ENCODE results near the gene CAMTA1. TPM values are rescaled to one million over a fixed set of nuclear protein-coding genes. Genes with fewer than 3 reads are reported as not detected.

Gene CAMTA1
- total RNA-seq, 1 donor from 2014 or later = 62.9 TPM

DNA sequence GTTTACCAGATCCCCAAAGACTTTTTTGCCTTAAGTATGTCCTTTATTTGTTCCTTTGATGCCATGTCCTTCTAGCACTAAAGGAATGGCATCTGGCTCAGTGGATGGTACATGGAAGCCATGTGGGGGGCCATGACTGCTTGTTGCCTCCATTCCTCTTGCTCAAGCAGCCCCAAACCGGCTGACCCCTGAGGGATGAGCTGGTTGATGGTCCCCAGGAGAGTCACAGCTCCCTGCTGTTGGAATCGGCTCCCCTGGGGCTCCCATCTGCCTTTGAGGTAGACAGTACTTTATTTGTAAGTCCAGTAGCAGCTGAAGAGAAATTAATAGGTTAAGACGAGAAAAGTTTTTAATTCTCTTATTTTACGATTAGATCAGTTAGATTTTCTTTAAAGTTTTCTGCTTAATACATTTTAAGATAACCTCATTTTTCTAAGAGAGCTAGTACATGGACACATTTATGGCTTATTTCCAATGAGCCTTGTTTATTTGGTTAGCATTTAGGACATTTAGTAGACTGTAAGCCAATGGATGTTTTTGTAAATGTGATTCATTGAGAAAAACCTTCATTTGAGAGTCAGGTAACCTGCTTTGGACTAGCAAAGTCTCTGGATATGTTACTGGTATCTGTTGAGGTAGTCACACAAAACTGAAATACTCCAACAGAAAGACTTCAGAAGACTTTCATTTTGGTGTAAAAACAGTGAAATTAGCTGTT lies 88.2 kb downstream of the CAMTA1 start:
- Histone ChIP-seq H3K4me1 (peaks cover 49% of the 10 kb centered on the region), H3K36me3 (no peaks in the 10 kb centered on the region), H3K9me3 (no peaks in the 10 kb centered on the region), H3K27me3 (no peaks in the 10 kb centered on the region), H3K27ac (no peak overlapping the region), H3K4me3 (no peak overlapping the region)
- intact Hi-C loops (cut with DNase I) = no loop called here
- no peak for DNase-seq (ENCODE audit: extremely low spot score in 2 of 2)
- TF ChIP-seq, protein P1, sequence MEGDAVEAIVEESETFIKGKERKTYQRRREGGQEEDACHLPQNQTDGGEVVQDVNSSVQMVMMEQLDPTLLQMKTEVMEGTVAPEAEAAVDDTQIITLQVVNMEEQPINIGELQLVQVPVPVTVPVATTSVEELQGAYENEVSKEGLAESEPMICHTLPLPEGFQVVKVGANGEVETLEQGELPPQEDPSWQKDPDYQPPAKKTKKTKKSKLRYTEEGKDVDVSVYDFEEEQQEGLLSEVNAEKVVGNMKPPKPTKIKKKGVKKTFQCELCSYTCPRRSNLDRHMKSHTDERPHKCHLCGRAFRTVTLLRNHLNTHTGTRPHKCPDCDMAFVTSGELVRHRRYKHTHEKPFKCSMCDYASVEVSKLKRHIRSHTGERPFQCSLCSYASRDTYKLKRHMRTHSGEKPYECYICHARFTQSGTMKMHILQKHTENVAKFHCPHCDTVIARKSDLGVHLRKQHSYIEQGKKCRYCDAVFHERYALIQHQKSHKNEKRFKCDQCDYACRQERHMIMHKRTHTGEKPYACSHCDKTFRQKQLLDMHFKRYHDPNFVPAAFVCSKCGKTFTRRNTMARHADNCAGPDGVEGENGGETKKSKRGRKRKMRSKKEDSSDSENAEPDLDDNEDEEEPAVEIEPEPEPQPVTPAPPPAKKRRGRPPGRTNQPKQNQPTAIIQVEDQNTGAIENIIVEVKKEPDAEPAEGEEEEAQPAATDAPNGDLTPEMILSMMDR (IDR thresholded peaks at IDR 0.05) = no peak
- TF ChIP-seq POLR2AphosphoS5 (IDR thresholded peaks at IDR 0.05; ENCODE audit: insufficient read depth in 1 of 2, low read depth in 1 of 2) = no peak
- TF ChIP-seq POLR2A (IDR thresholded peaks at IDR 0.05) = no peak

DNA sequence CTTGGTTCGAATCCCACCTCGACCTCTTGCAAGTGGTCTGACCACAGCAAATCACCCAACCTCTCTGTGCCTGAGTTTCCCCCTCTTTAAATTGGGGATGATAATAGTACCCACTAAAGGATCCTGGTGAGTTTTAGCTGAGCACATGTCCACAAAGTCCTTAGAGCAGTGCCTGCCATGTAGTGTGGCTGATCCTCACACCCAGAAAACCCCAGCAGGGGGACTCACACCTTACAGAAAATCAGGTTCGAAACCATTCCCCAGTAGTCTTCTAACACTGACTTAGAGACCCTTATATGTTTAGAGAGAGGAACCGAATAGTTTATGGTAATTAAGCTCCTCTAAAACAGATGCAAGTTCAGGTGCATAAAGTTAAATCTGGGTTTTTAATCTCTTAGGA lies 89.0 kb downstream of the CAMTA1 start:
- H3K36me3 ChIP-seq = no peaks in the 10 kb centered on the region
- no peaks in the 10 kb centered on the region for H3K27me3 ChIP-seq
- H3K27ac ChIP-seq = no peak overlapping the region
- no peaks in the 10 kb centered on the region for H3K9me3 ChIP-seq
- TF ChIP-seq POLR2AphosphoS5 (IDR thresholded peaks at IDR 0.05; ENCODE audit: insufficient read depth in 1 of 2, low read depth in 1 of 2) = no peak
- no peak for TF ChIP-seq POLR2A (IDR thresholded peaks at IDR 0.05)
- TF ChIP-seq, protein P1 (IDR thresholded peaks at IDR 0.05) = no peak
- no peak for DNase-seq (ENCODE audit: extremely low spot score in 2 of 2)
- peaks cover 40% of the 10 kb centered on the region for H3K4me1 ChIP-seq
- H3K4me3 ChIP-seq = no peak overlapping the region
- intact Hi-C loops (cut with DNase I) = no loop called here

DNA sequence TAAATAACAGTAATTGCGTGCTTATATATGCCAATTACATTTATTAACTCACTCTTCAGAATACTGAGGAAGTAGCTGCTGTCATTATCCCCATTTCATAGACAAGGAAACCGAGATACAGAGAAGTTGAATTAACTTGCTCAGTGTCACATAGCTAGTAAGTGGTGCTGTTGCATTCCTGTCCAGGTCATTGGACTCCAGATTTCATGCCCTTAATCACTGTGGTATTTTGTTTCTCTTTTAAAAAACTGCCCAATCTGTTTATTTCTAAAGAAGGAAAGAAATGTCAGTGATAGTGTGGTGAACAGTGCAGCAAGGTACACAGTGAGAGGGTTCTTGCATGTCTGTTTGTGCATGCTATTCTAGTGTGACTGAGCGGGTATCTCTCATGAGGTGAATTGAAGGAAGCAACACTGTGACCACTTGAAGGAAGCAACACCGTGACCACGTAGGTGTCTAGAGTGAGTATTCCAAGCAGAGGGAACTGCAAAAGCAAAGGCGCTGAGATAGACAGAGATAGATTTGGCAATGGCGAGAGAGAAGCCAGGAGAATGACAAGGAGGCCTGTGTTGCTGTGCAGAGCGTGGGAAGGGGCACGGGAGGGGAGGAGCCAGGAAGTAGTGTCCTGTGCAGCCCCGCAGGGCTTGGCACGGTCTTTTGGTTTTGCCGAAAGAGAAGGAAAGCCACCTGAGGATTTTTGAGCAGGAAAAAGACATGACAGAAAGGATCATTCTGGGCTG lies 95.9 kb downstream of the CAMTA1 start:
- TF ChIP-seq POLR2AphosphoS5 (IDR thresholded peaks at IDR 0.05; ENCODE audit: insufficient read depth in 1 of 2, low read depth in 1 of 2) (no peak), POLR2A (IDR thresholded peaks at IDR 0.05) (no peak)
- TF ChIP-seq, protein P1 (IDR thresholded peaks at IDR 0.05) = no peak
- Histone ChIP-seq H3K36me3 (no peaks in the 10 kb centered on the region), H3K27ac (no peak overlapping the region), H3K9me3 (no peaks in the 10 kb centered on the region), H3K27me3 (no peaks in the 10 kb centered on the region), H3K4me3 (no peak overlapping the region), H3K4me1 (no peaks in the 10 kb centered on the region)
- intact Hi-C loops (cut with DNase I) = no loop called here
- no peak for DNase-seq (ENCODE audit: extremely low spot score in 2 of 2)

DNA sequence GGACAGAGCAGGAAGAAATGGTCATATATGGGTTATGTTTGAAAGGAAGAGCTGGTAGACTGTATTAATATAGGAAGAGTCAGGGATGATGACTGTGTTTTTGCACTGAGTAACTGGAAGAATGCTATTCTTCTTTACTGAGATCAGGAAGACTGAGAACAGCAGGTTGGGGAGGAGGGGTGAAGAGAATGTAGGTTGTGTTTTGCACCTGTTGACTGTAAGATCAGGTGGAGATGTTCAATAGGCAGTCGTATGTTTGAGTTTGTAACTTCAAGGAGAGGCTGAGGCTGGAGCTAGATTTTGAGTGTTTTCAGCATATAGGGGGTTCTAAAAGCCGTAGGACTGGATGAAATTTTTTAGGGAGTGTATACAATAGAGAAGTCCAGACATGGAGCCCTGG lies 97.2 kb downstream of the CAMTA1 start:
- Histone ChIP-seq H3K27me3 (no peaks in the 10 kb centered on the region), H3K27ac (no peak overlapping the region), H3K9me3 (no peaks in the 10 kb centered on the region), H3K4me1 (no peaks in the 10 kb centered on the region), H3K36me3 (no peaks in the 10 kb centered on the region), H3K4me3 (no peak overlapping the region)
- intact Hi-C loops (cut with DNase I) = no loop called here
- no peak for DNase-seq (ENCODE audit: extremely low spot score in 2 of 2)
- TF ChIP-seq POLR2AphosphoS5 (IDR thresholded peaks at IDR 0.05; ENCODE audit: insufficient read depth in 1 of 2, low read depth in 1 of 2) (no peak), POLR2A (IDR thresholded peaks at IDR 0.05) (no peak)
- TF ChIP-seq, protein P1 (IDR thresholded peaks at IDR 0.05) = no peak

DNA sequence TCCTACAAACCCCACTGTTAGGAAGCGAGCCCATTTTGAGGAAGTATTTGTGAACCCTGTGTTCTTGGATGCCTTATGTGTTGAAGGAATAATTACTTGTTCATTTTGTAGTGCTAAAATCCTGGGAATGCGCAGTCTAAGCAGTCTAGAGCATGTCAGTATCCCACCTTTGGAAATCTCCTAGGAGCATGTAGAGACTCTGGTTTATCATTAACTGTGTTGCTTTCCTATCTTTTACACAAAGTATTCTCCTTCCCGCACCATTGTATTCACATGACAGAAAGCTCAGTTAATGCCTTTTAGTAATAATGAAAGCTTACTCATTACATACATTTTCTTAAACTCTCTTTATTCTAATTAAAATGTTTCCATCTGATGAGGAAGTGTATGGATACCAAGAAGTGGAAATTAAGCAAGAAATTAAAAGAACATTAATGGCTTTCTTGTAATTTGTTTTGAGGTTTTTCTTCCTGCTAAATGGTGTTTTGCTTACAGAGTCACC lies 99.4 kb downstream of the CAMTA1 start:
- peaks cover 0 to 4% of the 10 kb centered on the region in 2 donors for H3K36me3 ChIP-seq
- H3K4me3 ChIP-seq = no peak overlapping the region
- no peak for DNase-seq (ENCODE audit: extremely low spot score in 2 of 2)
- intact Hi-C loops (cut with DNase I) = no loop called here
- H3K4me1 ChIP-seq = no peaks in the 10 kb centered on the region
- no peaks in the 10 kb centered on the region for H3K9me3 ChIP-seq
- no peaks in the 10 kb centered on the region for H3K27me3 ChIP-seq
- no peak overlapping the region for H3K27ac ChIP-seq
- TF ChIP-seq, protein P1 (IDR thresholded peaks at IDR 0.05) = no peak
- TF ChIP-seq POLR2AphosphoS5 (IDR thresholded peaks at IDR 0.05; ENCODE audit: insufficient read depth in 1 of 2, low read depth in 1 of 2) = no peak
- no peak for TF ChIP-seq POLR2A (IDR thresholded peaks at IDR 0.05)
